Osteoblast (primary cell): ENCODE results near the gene RACGAP1. TPM values are rescaled to one million over a fixed set of nuclear protein-coding genes. Genes with fewer than 3 reads are reported as not detected.

ENCODE experiments used
- DNase-seq: peaks from one replicate; pipeline ENCODE4 v3.0.0; 2011; ENCODE audit warnings: low spot score, mixed read lengths; ENCODE audit not compliant: insufficient read length; ENCODE audit errors: missing footprints
- H2AFZ ChIP-seq: 2 replicates; pipeline ENCODE4 v1.6.0; 2011; ENCODE audit warnings: mild to moderate bottlenecking, low read length
- H3K27ac ChIP-seq: 2 replicates; pipeline ENCODE4 v1.5.1; 2011; ENCODE audit warnings: mild to moderate bottlenecking, low read depth, low read length, moderate library complexity
- H3K27me3 ChIP-seq: 2 replicates; pipeline ENCODE4 v1.6.0; 2012; ENCODE audit warnings: mild to moderate bottlenecking, control low read depth, inconsistent platforms, low read length, moderate library complexity; ENCODE audit not compliant: insufficient read depth
- H3K36me3 ChIP-seq: 2 replicates; pipeline ENCODE4 v1.5.1; 2011; ENCODE audit warnings: mild to moderate bottlenecking, low read length, control low read depth, moderate library complexity; ENCODE audit not compliant: insufficient read depth
- H3K4me1 ChIP-seq: 2 replicates; pipeline ENCODE4 v1.5.1; 2011; ENCODE audit warnings: mild to moderate bottlenecking, low read length, control low read depth, moderate library complexity; ENCODE audit not compliant: insufficient read depth
- H3K4me2 ChIP-seq: 2 replicates; pipeline ENCODE4 v1.6.0; 2011; ENCODE audit warnings: mild to moderate bottlenecking, low read length; ENCODE audit not compliant: insufficient read depth
- H3K4me3 ChIP-seq: fragments of 200-600 bp; sonication (generic); 3 replicates; pipeline ENCODE4 v1.5.1; 2012; ENCODE audit warnings: mild to moderate bottlenecking, low read length, inconsistent platforms; ENCODE audit not compliant: insufficient read depth
- H3K79me2 ChIP-seq: 2 replicates; pipeline ENCODE4 v1.6.0; 2012; ENCODE audit warnings: mild to moderate bottlenecking, low read length, control low read depth, inconsistent platforms; ENCODE audit not compliant: insufficient read depth
- H3K9me3 ChIP-seq: 2 replicates; pipeline ENCODE4 v1.5.1; 2011; ENCODE audit warnings: low read depth, low read length, control low read depth
- H4K20me1 ChIP-seq: 2 replicates; pipeline ENCODE4 v1.6.0; 2012; ENCODE audit warnings: mild to moderate bottlenecking, low read length, control low read depth; ENCODE audit not compliant: insufficient read depth
- CTCF ChIP-seq: IDR thresholded peaks from 2 replicates; pipeline ENCODE4 v1.5.1; 2011; ENCODE audit warnings: mild to moderate bottlenecking, low read depth, low read length, moderate library complexity; ENCODE audit errors: extremely low read depth
- total RNA-seq: library from RNA; depleted of rRNA; stranded (reverse); fragments of >200 nt; gene quantifications from 2 replicates; pipeline ENCODE4 v1.2.3, GENCODE V29; 2012

Gene RACGAP1
- total RNA-seq, 1 donor: 12.7 TPM

GRCh38 chr12:49960474-49961110, 64.7 kb downstream of the RACGAP1 start:
- Histone ChIP-seq H3K4me1 (peaks cover 9% of the 10 kb centered on the region), H3K27ac (no peak overlapping the region), H3K4me3 (no peak overlapping the region), H3K79me2 (no peaks in the 10 kb centered on the region), H3K4me2 (no peak overlapping the region), H4K20me1 (no peaks in the 10 kb centered on the region), H3K36me3 (no peaks in the 10 kb centered on the region), H3K27me3 (peaks cover 81% of the 10 kb centered on the region), H3K9me3 (no peaks in the 10 kb centered on the region), H2AFZ (no peak overlapping the region)
- no peak for TF ChIP-seq CTCF
- peak; percentile 86 for DNase-seq

GRCh38 chr12:49959685-49960473, 65.4 kb downstream of the RACGAP1 start:
- TF ChIP-seq CTCF: no peak
- no peaks in the 10 kb centered on the region for H4K20me1 ChIP-seq
- H3K27me3 ChIP-seq: peaks cover 88% of the 10 kb centered on the region
- H3K36me3 ChIP-seq: no peaks in the 10 kb centered on the region
- no peak overlapping the region for H3K4me3 ChIP-seq
- no peak overlapping the region for H3K4me2 ChIP-seq
- no peaks in the 10 kb centered on the region for H3K9me3 ChIP-seq
- no peaks in the 10 kb centered on the region for H3K79me2 ChIP-seq
- DNase-seq: peak; percentile 96
- H3K4me1 ChIP-seq: peaks cover 9% of the 10 kb centered on the region
- no peak overlapping the region for H3K27ac ChIP-seq
- H2AFZ ChIP-seq: no peak overlapping the region

GRCh38 chr12:49957570-49957967, 67.7 kb downstream of the RACGAP1 start:
- H3K9me3 ChIP-seq: no peaks in the 10 kb centered on the region
- H4K20me1 ChIP-seq: no peaks in the 10 kb centered on the region
- H3K36me3 ChIP-seq: no peaks in the 10 kb centered on the region
- peak; percentile 52 for DNase-seq
- peaks cover 9% of the 10 kb centered on the region for H3K4me1 ChIP-seq
- no peak overlapping the region for H3K27ac ChIP-seq
- no peak overlapping the region for H3K4me2 ChIP-seq
- H2AFZ ChIP-seq: no peak overlapping the region
- H3K79me2 ChIP-seq: no peaks in the 10 kb centered on the region
- H3K27me3 ChIP-seq: peaks cover 91% of the 10 kb centered on the region
- TF ChIP-seq CTCF: no peak
- H3K4me3 ChIP-seq: no peak overlapping the region
